HL-60/S4 treated with phorbol 12-myristate 13-acetate at 8.2 ng/mL for 4 days and 3 days (cell line): ENCODE data around the gene GLI1.

Experiments used
- in situ Hi-C: fragments of 300-500 bp; cut with MboI; formaldehyde crosslinking; loops from 2 replicates; pipeline ENCODE4 v1.15.0; 2022; ENCODE audit warnings: low sequenced_read_pairs

GLI1 gene

DNA sequence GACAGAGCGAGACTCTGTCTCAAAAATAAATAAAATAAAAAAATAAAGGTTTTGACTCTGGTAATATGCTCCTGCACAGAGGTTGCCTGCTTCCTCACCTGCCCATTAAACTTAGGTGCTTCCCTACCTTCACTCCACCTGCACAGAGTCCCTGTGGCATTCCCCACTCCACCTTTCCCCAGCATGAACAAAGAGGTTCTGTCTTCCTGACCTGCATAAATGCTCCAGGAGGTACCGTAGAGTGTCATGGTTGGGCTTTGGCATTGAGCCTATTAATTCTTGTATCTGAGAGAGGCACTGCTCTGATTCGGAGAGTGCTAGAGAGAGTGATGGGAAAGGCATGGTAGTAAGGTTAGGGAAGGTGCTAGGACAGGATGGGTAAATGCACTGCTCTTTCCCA lies 13.8 kb downstream of the GLI1 start:
- in situ Hi-C loops: loop anchor here (25.0 kb wide), 1 partner anchor 386 kb away; the partner anchor contains the start of genes NAB2 and NEMP1

DNA sequence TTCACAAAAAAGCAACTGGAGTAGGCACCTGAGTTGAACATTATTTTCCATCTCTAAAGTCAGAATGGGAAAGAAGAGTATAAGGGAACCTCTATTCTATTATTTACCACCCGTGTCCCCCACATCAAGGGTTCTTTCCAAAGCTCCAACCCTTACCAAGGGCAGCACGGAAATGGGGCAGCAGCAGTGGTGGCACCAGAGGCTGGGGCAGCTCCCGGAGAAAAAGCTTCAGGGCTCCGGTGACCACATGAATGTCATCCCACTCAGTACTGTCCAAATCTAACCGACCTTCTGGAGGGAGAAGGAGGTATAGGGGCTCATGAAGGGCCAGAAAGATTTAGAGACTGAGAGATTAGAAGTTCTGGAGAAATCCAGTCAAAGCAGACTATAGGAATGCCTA lies 14.3 kb downstream of the GLI1 start:
- in situ Hi-C loops: loop anchor here (25.0 kb wide), 1 partner anchor 387 kb away; the partner anchor contains the start of genes NAB2 and NEMP1

DNA sequence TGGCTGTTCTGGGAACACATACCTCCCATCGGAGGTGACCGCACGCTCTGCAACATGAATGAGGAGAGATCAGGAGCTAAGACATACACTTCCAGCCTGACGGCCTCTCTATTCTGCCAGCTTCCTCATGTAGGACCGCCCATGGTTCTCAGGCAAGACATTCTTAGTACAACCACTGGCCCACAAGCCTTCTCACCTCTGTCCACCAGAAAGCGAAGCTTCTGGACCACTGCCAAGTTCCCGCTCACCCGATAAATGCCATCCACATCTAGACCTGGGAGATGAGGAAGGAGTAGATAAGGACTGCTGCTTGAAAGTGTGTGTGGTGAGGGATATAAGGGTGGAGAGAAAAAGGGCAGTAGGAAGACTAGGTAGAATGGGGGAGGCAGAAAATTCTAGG lies 14.8 kb downstream of the GLI1 start:
- in situ Hi-C loops: loop anchor here (25.0 kb wide), 1 partner anchor 387 kb away; the partner anchor contains the start of genes NAB2 and NEMP1

DNA sequence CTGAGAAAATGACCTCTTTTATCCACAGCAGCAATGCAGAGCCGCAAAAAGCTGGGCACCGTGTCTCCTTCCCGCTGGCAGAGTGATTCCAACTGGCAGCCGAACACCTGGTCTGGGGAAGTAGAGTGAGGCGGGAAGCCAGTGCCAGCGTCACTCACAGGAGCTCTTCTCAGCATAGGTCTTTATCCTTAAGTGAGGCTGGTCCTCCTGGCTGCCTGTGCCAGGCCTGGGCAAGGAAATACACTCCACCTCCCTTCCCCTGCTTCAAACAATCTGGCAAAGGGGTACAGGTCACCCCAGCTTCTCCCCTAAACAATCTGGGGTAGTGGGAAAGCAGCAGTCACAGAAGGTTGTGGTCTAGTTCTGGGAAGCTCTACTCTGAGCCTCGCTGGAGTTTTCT lies 15.3 kb downstream of the GLI1 start:
- in situ Hi-C loops: loop anchor here (25.0 kb wide), 1 partner anchor 388 kb away; the partner anchor contains the start of genes NAB2 and NEMP1

DNA sequence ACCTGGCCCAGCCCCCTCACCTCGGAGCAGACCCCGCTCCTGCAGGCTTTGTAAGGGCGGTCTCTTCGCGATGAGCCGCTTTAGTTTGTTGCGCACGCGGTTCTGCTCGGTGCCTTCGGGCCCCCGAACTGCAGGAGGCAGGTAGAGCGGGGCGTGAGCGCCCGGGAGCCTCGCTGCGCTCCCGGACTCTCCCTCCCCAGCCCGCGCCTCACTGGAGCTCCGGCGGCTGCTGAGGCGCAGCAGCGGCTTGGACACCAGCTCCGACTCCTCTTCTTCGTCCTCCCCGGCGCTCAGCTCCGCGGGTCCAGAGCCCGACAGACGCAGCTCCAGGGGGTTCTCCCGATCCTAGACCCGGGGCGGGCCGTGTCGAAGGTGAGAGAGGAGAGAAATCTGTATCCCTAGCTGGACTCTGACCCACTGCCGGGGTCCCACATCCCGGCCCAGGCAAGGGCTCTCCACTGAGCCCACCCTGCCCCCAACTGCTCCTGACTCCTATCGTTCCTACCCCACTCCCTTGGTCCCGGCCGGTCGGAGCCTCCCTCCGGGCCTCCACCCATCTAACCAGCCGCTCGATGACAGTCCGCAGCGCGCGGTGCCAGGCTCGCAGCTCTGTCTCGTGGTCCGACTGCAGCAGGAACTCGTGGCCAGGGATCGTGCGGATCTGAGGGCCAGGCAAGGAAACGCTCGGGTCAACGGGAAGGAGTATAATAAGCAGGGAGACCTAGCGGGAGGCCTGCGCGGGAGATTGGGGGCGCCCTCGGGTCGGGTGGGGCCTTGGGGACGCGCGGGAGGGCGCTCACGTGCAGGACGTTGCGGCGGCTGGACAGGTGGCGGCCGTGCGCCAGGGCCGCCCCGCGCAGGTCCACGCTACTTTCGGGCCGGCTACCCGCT lies 15.9 kb downstream of the GLI1 start:
- in situ Hi-C loops: no loop called here

DNA sequence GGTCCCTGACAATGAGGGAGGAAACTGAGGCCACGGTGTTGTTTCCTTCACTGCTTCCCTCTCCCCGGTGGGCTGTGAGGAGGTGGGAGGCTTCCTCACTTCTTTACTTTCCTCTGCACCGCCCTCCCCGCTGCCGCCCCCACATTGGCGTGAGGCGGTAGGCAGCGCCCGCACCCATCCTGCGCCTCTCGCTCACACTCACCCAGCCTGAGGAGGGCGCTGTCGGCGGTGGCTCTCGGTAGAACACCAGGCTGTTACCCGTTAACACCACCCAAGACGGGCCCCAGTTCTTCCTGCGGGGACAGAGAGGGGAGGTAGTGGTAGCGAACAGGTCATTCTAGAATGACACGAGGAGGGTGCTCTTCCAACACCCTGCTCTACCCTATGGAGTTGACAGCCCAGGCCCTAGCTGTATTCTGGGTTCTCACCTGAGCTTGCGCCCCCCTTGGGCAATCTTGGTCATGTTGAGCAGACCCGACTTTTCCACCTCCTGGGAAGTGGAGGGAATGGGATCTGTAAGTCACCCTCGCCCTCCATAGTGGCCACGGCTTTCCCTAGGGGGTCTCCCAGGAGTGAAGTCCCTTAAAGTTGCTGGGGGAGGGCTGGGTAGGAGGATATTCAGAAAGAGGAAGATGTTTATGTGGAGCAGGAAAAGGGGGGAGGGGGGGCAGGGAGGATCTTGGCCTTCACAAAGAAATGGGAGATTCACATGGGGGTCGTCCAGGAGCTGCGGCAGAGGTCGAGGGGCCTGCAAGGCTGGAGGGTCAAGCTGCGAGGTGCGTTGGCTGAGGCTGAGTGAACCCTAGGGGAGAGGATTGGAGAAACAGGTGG lies 16.8 kb downstream of the GLI1 start:
- in situ Hi-C loops: no loop called here

DNA sequence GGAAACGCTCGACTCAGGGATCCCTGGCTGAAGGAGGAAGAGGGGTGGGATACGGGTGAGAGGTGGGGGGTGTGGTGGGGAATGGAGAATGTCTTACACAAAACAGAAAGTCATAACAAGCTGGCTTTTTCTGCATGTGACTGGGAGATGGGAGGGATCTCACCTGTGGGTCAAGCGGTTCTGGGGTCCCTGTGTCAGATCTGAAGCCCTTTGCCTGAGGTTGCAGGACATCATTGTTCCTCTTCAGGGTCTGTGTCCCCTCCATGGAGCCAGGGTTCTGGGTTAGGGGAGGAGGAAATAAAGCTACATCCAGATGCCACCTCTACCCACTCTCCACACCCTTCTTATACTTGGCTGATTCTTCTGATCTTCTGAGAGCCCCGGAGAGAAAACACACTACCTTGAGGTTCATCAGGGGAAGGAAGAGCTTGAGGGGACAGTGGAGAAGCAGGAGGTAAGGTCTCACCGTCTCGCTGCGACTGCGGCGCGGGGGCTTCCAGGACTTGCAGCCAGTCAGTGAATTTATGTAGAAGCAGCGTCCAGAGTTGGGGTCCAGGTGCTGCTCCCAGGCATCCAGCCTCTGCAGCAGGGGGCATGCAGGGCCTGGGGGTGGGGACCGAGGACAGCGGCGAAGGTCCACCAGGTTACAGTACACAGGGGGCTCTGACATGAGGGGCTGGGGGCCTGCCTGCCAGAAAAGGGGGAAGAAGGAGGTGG lies 17.6 kb downstream of the GLI1 start:
- in situ Hi-C loops: no loop called here

DNA sequence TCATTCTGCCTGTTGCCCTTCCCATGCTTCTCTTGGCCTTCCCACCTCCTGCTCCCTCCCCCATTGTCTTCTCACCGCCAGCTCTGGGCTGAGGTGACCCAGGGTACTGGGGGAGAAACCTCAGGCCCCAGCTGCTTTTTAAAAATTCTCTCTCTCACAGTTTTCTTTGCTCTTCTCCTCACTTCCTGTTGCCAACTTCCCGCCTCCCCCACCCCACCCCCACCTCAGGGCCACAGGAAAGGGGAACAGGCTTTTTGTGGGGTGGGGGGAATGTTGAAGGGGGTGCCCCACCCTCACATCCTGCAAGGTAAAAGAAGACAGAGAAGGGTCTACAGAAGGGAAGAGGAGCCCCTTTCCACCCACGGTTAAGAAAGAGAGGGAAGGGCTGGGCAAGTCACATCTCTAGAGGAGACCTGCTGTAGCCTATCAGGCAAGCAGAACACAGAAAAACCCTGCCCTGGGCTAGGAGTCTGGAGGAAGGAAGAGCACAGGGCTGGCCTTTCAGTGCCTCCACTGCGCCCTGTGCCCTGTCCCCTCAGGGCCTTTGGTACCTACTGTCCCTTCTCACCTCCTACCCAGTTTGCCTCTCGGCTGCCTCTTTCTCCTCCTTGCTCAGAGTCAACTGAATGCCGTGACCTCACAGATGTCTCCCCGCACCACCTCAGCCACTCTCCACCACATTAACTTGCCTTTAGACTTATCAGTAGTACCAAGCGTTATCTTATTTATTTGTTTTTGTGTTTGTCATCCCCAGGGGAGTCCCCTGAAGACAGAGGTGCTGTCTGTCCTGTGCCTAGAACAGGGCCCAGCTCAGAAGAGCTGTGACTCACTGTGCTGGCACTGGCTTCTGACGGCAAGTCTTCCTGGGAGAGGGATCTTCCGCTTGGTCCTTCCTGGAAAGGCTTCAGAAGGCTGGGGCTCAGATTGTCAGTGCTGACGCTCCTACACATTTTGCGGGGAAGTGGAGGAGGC lies 18.4 kb downstream of the GLI1 start:
- in situ Hi-C loops: no loop called here

DNA sequence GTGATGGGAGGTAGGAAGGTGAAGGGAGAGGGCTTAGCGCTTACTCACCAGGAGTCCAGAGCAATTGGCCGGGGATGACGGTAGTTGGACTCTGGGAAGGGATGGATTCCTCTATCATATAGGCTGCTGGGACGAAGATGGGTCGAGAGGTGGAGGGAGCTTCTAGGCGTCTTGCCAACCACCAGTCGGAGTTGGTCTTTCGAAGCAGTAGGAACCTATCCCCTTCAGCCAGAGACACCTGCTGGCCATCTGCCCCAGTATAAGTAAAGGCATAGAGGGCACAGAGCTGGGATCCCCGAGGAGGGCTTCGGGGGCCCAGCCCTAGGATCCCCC lies 19.4 kb downstream of the GLI1 start:
- in situ Hi-C loops: no loop called here

DNA sequence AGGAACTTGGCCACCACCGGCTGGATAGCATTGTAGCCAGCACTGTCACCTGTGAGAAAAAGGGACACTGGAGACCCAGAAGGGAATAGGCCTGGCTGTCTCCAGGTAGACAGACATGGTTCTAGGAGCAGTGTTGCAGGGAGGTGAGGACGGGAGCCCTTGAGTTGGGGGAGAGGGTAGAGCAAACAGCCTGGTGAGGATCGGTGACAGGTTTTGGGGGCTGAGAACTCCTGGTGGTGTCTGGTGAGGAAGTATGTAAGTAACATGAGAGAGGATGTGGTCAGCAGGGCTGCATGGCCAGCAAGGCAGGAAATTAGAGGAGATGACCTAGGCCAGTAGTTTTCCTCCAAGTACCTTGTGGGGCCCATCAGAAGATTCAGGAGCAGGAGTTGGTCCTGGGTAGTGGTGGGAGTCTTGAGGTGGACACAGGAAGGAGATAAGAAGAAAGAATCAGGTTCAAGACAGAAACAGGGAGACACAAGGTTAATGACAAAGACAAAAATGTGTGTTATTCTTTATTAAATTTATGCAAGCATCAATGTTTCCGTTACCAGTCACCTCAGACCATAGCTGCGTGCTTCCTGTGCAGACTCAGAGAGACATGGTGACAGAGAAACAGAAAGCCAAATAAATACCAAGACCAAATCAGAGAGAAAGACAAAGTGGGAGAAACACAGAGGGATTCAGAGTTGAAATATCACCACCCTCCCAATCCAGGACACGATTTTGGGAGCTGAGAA lies 20.0 kb downstream of the GLI1 start, which contains the start of gene ARHGAP9:
Gene ARHGAP9 (minus strand): TSS at position 491 of the 740 bp plus-strand sequence. CDS start 460 bp downstream, at position 31.
- in situ Hi-C loops: no loop called here

DNA sequence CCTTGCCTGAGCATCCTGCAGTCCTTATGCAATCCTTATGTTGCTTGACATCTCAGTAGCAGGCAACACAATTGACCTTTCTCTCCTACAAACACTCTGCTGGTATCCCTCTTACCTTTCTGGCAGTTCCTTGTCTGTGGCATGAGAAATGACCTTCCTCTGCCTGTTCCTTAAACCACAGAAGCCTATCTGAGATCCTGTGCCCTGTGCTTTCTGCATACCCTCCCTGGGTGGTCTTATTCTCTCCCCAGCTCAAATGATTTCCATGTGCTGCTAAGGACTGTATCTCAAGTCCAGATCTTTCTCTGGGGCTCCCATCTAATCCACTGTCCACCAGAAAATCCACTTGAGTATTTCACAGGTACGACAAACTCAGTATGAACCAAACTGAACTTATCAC lies 22.1 kb downstream of the GLI1 start:
- in situ Hi-C loops: no loop called here

DNA sequence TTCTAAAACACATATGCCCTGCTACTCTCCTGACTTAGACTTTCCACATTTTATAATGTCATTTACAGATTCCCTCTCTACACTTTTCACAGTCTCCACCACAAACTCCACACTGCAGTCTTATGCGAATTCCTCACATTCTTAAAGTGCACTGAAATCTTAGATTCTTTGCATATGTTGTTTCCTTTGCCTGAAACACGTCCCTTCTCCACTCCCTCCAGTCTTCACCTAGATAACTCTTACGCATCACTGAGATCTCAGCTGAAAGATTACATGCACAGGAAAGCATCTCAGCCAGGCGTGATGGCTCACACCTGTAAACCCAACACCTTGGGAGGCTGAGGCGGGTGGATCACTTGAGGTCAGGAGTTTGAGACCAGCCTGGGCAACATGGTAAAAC lies 23.9 kb downstream of the GLI1 start:
- in situ Hi-C loops: no loop called here

DNA sequence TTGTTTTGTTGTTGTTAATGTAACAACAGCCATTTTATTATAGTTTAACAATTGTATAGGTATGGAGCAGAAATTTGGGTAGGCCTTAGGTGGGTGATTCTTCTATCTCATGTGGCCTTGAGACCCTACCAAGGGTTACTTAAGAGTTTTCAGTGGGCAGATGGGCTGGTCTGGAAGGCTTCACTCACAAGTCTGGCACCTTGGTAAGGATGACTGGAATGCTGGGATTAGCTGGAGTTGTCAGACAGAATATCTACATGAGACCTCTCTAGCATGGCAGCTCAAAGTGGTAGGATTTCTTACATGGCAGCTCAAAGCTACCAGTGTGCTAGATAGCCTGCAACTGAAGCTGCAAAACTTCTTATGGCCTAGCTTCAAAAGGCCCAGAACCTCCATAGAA lies 26.1 kb downstream of the GLI1 start:
- in situ Hi-C loops: no loop called here

DNA sequence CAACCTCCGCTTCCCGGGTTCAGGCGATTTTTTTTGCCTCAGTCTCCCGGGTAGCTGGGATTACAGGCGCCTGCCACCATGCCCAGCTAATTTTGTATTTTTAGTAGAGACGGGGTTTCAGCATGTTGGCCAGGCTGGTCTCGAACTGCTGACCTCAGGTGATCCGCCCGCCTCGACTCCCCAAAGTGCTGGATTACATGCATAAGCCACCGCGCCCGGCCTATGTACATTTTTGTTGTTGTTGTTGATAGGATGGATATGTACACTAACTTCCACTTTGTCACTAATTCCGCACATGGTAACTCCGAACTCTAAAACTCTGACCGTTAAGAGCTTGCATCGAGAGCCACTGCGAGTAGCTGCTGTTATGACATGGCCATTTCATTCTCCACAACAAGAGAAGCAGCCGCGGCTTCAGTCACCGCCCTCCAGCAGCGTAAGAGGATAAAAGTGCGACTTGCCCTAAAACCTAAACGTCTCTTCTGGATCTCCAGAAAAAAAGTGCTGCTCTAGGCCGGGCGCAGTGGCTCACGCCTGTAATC lies 27.5 kb downstream of the GLI1 start:
- in situ Hi-C loops: no loop called here

DNA sequence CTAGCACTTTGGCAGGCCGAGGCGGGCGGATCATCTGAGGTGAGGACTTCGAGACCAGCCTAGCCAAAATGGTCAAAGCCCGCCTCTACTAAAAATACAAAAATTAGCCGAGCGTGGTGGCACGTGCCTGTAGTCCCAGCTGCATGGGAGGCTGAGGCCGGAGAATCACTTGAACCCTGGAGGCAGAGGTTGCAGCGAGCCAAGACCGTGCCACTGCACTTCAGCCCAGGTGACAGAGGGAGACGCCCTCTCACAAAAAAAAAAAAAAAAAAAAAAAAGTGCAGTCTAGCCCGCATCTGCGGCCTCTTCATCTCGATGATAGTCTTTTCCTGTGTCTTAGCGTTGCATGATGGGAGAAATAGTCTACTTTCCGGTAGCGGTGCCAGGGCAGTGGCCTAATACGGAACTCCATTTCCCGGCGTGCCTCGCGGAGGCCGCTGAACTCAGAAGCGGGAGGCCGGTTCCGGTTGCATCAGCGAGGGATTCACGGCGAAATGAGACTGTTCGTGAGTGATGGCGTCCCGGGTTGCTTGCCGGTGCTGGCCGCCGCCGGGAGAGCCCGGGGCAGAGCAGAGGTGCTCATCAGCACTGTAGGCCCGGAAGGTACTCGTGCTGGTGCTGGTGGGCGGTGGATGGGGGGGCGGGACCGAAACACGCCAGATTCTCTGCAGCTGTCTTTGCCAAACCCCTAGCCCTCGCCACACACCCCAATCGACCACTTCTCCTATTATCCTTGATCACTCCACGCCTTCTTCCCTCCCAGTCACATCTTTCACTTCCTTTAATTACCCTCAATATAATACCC lies 28.2 kb downstream of the GLI1 start, which contains the start of gene MARS1:
Gene MARS1 (plus strand): TSS at position 472 of the 805 bp plus-strand sequence. CDS start 23 bp downstream, at position 495.
- in situ Hi-C loops: no loop called here

DNA sequence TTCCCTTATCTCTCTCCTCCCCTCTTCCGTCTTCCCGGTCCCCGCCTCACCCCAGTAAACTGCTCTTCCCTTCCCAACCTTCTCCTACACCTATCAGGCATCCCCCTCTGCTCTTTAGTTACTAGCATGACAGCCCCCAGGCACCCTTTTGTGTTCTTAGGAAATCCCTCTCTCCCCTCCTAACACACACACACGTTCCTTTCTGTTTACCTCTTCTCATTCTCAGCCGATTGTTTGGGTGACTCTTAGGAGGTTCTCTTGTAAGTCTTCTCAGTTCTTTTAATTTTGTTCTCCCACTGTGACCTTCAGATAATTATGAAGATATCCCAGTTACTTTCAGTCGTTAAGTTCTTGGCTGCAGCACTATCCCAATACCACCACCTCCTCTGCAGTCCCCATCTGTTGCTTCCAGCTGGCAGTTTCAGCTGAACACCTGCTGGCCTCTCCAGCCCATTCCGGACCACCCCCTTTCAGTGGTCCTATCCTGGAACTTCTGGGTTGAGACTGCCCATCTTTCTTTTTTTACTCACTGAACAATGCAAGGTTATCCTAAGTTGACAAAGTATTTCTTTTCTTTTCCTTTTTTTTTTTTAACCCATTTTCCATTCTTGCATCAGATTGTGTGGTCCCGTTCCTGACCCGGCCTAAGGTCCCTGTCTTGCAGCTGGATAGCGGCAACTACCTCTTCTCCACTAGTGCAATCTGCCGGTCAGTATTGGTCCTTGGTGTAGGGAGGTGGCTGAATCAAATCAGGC lies 29.0 kb downstream of the GLI1 start:
- in situ Hi-C loops: no loop called here

DNA sequence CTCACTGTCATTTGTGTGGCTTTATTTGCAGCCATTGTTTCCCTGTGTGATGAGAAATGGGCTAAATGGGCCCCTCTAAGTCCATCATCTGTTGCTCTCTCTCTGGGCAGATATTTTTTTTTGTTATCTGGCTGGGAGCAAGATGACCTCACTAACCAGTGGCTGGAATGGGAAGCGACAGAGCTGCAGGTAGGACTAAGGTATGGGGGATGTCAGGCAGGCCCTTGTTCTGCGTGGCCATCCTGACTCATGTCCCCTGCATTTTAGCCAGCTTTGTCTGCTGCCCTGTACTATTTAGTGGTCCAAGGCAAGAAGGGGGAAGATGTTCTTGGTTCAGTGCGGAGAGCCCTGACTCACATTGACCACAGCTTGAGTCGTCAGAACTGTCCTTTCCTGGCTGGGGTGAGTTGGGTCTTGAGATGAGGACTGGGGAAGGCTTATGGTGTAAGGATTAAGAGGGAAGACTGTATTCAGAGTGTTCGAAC lies 29.6 kb downstream of the GLI1 start:
- in situ Hi-C loops: no loop called here
